Neural cell (in vitro differentiated cells): ENCODE results near the gene DENND2A.

ENCODE experiments used
- TF ChIP-seq, protein P1 (sequence below): IDR thresholded peaks from 2 replicates; pipeline ENCODE4 v1.6.1; 2012; ENCODE audit warnings: borderline replicate concordance
- TF ChIP-seq, protein P2 (sequence below): fragments of 450-650 bp; IDR thresholded peaks from 2 replicates; pipeline ENCODE4 v1.5.1; 2014; ENCODE audit warnings: antibody characterized with exemption, mild to moderate bottlenecking, moderate library complexity; ENCODE audit not compliant: poor library complexity, severe bottlenecking

DNA sequence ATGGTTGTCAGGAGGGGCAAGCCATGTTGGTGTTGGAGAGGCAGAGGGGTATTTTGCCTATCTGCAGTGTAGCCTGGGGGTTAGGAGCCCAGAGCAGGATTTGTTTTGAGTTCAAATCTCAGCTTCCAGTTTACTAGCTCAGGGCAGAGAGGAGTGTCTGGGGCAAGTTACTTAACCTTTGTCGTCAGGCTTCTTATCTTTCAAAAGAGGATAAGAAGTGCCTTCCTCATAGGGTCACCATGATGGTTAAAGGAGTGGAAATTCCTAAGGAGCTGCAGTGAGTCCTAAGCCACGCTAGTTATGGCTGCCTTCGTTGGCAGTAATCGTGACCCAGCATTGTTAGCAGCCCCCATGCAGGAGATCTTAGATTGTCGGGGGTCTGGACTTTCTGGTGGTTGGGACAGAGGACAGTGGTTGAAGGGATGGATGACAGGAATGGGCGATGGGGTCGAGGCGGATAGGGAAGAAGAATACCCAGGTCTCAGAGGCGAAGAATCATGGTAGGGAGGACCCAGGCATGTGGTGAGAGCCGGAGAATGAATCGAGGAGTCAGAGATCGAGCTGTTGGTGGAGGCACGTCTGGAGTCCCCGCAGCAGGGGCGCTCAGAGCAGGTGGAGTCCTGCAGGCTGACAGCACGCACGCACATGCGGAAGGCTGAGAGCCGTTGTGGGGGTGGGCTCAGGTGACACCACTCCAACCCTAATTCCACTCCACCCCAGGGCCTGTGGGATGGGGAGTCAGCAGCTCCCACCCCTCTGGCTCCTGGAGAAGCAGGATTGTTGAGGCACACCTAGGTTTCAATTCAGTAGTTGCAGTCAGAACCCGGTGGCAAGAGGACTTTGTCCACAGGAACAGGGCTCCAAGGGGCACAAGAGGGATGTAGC is 43.7 kb upstream of the DENND2A start:
- TF ChIP-seq, protein P1, sequence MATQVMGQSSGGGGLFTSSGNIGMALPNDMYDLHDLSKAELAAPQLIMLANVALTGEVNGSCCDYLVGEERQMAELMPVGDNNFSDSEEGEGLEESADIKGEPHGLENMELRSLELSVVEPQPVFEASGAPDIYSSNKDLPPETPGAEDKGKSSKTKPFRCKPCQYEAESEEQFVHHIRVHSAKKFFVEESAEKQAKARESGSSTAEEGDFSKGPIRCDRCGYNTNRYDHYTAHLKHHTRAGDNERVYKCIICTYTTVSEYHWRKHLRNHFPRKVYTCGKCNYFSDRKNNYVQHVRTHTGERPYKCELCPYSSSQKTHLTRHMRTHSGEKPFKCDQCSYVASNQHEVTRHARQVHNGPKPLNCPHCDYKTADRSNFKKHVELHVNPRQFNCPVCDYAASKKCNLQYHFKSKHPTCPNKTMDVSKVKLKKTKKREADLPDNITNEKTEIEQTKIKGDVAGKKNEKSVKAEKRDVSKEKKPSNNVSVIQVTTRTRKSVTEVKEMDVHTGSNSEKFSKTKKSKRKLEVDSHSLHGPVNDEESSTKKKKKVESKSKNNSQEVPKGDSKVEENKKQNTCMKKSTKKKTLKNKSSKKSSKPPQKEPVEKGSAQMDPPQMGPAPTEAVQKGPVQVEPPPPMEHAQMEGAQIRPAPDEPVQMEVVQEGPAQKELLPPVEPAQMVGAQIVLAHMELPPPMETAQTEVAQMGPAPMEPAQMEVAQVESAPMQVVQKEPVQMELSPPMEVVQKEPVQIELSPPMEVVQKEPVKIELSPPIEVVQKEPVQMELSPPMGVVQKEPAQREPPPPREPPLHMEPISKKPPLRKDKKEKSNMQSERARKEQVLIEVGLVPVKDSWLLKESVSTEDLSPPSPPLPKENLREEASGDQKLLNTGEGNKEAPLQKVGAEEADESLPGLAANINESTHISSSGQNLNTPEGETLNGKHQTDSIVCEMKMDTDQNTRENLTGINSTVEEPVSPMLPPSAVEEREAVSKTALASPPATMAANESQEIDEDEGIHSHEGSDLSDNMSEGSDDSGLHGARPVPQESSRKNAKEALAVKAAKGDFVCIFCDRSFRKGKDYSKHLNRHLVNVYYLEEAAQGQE: no peak
- TF ChIP-seq, protein P2, sequence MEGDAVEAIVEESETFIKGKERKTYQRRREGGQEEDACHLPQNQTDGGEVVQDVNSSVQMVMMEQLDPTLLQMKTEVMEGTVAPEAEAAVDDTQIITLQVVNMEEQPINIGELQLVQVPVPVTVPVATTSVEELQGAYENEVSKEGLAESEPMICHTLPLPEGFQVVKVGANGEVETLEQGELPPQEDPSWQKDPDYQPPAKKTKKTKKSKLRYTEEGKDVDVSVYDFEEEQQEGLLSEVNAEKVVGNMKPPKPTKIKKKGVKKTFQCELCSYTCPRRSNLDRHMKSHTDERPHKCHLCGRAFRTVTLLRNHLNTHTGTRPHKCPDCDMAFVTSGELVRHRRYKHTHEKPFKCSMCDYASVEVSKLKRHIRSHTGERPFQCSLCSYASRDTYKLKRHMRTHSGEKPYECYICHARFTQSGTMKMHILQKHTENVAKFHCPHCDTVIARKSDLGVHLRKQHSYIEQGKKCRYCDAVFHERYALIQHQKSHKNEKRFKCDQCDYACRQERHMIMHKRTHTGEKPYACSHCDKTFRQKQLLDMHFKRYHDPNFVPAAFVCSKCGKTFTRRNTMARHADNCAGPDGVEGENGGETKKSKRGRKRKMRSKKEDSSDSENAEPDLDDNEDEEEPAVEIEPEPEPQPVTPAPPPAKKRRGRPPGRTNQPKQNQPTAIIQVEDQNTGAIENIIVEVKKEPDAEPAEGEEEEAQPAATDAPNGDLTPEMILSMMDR: no peak
